GM12872 (cell line): ENCODE results near the gene STUB1.

Experiments used
- CTCF ChIP-seq: IDR thresholded peaks from 3 replicates; pipeline ENCODE4 v1.5.1; 2011; ENCODE audit warnings: low read depth, mild to moderate bottlenecking, low read length, moderate library complexity; ENCODE audit not compliant: insufficient read depth

STUB1 gene

GRCh38 chr16:678858-679813, 1.1 kb upstream of the STUB1 start:
- no peak for TF ChIP-seq CTCF

GRCh38 chr16:680625-680945, 375 bp downstream of the STUB1 start:
- TF ChIP-seq CTCF: no peak

GRCh38 chr16:680967-681745, 946 bp downstream of the STUB1 start:
- TF ChIP-seq CTCF: no peak; the same call in 2 of the 3 replicates

GRCh38 chr16:681746-682427, 1.7 kb downstream of the STUB1 start:
- no peak for TF ChIP-seq CTCF

- TF ChIP-seq CTCF: no peak
Measured at GRCh38 chr16:682493-683395, 2.5 kb downstream of the STUB1 start.

- no peak for TF ChIP-seq CTCF
Measured at GRCh38 chr16:683396-684070, 3.3 kb downstream of the STUB1 start.
